K562 (cell line): ENCODE measurements around the gene MCCC1. TPM values are rescaled to one million over a fixed set of nuclear protein-coding genes. Genes with fewer than 3 reads are reported as not detected.

Experiments used
- ATAC-seq: fragments of 200-7000 bp; cut with Tn5 transposase; 3 replicates; pipeline ENCODE4 v1.9.1; 2020; ENCODE audit warnings: moderate library complexity
- BruUV-seq: library from RNA; stranded (reverse); fragments of 400-500 nt; replicated peaks from 2 replicates; lab custom pipeline; 2021; lab: Mats Ljungman, UMichigan
- CTCF ChIA-PET: fragments of 300-600 bp; formaldehyde crosslinking; extraction: SDS; loops from one replicate; lab custom pipeline; 2021; ENCODE audit warnings: low intra/inter-chr PET ratio; lab: Yijun Ruan, JAX
- POLR2A ChIA-PET: fragments of 300-600, 350-650 bp; sonication (Branson Sonifier 250); formaldehyde crosslinking; extraction: SDS; loops from one replicate; lab custom pipeline; 2021; ENCODE audit warnings: antibody characterized with exemption, inconsistent platforms; lab: Yijun Ruan, JAX
- DNase-seq, 4 experiments: peaks; one replicate each; pipeline versions ENCODE4 v3.0.0 to v3.0.0-alpha.2; 2011 to 2018; ENCODE audit warnings: low spot score in 3 of 4, mixed read lengths in 3 of 4; ENCODE audit errors: extremely low read depth in 1 of 4
- FAIRE-seq: peaks from 2 replicates; lab custom pipeline; 2011; peaks lifted over from hg19 to GRCh38; lab: Jason Lieb, UNC
- H2AFZ ChIP-seq: 2 replicates; pipeline ENCODE4 v1.6.0; 2011; ENCODE audit warnings: low read depth, low read length, control low read depth, inconsistent platforms
- H3K27ac ChIP-seq: fragments of 200-600 bp; 3 replicates; pipeline ENCODE4 v1.8.0; 2011; ENCODE audit warnings: low read depth, mild to moderate bottlenecking, control low read depth, inconsistent platforms, low read length, moderate library complexity, mixed read lengths; ENCODE audit errors: extremely low read depth
- H3K27me3 ChIP-seq, 2 experiments: fragments of 300-600 bp in 1 of 2; 2 replicates in 1 of 2; 3 replicates in 1 of 2; pipeline versions ENCODE4 v1.6.0 to v1.8.0; 2011; ENCODE audit warnings: inconsistent platforms in 2 of 2, low read length in 2 of 2, mild to moderate bottlenecking in 1 of 2, mixed read lengths in 1 of 2, moderate library complexity in 1 of 2; ENCODE audit not compliant: control insufficient read depth in 2 of 2, insufficient read depth in 2 of 2
- H3K36me3 ChIP-seq: fragments of 300-600 bp; 3 replicates; pipeline ENCODE4 v1.8.0; 2011; ENCODE audit warnings: mild to moderate bottlenecking, low read length, inconsistent platforms; ENCODE audit not compliant: control insufficient read depth, insufficient read depth
- H3K4me1 ChIP-seq, 2 experiments: fragments of 200-600 bp in 1 of 2; replicated peaks in 1 of 2; 2 replicates in 1 of 2; 3 replicates in 1 of 2; pipeline versions ENCODE4 v1.5.1 to v1.8.0; 2011; ENCODE audit warnings: inconsistent platforms in 2 of 2, low read length in 2 of 2, mild to moderate bottlenecking in 1 of 2, mixed read lengths in 1 of 2, moderate library complexity in 1 of 2; ENCODE audit not compliant: control insufficient read depth in 2 of 2, insufficient read depth in 2 of 2
- H3K4me2 ChIP-seq: 2 replicates; pipeline ENCODE4 v1.6.1; 2011; ENCODE audit warnings: low read length, control low read depth, inconsistent platforms, mixed read lengths; ENCODE audit not compliant: insufficient read depth
- H3K4me3 ChIP-seq: fragments of 200-600 bp; sonication (generic), shearing (Covaris generic); 2 replicates; pipeline ENCODE4 v1.5.1; 2016; ENCODE audit warnings: control low read depth, inconsistent platforms
- H3K79me2 ChIP-seq: fragments of 200-600 bp; 3 replicates; pipeline ENCODE4 v1.8.0; 2011; ENCODE audit warnings: low read length, inconsistent platforms; ENCODE audit not compliant: control insufficient read depth, insufficient read depth
- H3K9ac ChIP-seq, 2 experiments: 2 replicates each; pipeline versions ENCODE4 v1.6.0 to v1.6.1; 2011; ENCODE audit warnings: low read depth in 2 of 2, low read length in 2 of 2, control low read depth in 1 of 2, inconsistent platforms in 1 of 2, mild to moderate bottlenecking in 1 of 2, mixed read lengths in 1 of 2; ENCODE audit not compliant: insufficient read depth in 1 of 2
- H3K9me1 ChIP-seq: one replicate; pipeline ENCODE4 v1.6.0; 2011; ENCODE audit warnings: inconsistent platforms, mild to moderate bottlenecking, low read length, moderate library complexity; ENCODE audit not compliant: control insufficient read depth, insufficient read depth
- H3K9me3 ChIP-seq: replicated peaks from 2 replicates; pipeline ENCODE4 v1.5.1; 2011; ENCODE audit warnings: low read depth, low read length, inconsistent platforms; ENCODE audit not compliant: control insufficient read depth, insufficient read depth
- H4K20me1 ChIP-seq: replicated peaks from 2 replicates; pipeline ENCODE4 v1.6.1; 2011; ENCODE audit warnings: low read length, inconsistent platforms, mixed read lengths; ENCODE audit not compliant: control insufficient read depth, insufficient read depth
- HNRNPH1 ChIP-seq: fragments of 200-400 bp; formaldehyde crosslinking; optimal IDR thresholded peaks from 2 replicates; pipeline ENCODE3; 2017; ENCODE audit warnings: low read depth, mild to moderate bottlenecking, low read length, moderate library complexity
- MAZ ChIP-seq, 2 experiments: fragments of 450-650 bp in 1 of 2; sonication (generic) in 1 of 2; formaldehyde crosslinking; IDR thresholded peaks in 1 of 2; conservative IDR thresholded peaks in 1 of 2; 2 replicates each; pipeline versions ENCODE4 v1.4.0 to v1.5.0; 2020; ENCODE audit warnings: mild to moderate bottlenecking in 1 of 2, missing genetic modification reagents in 1 of 2
- NFE2L1 ChIP-seq: fragments of 450-650 bp; IDR thresholded peaks from 2 replicates; pipeline ENCODE4 v1.6.1; 2016; ENCODE audit warnings: missing genetic modification characterization, low read depth, mild to moderate bottlenecking, missing compliant biosample characterization, moderate library complexity, borderline replicate concordance
- SUPT5H ChIP-seq: fragments of 450-650 bp; IDR thresholded peaks from 2 replicates; pipeline ENCODE4 v1.6.1; 2016
- TBP ChIP-seq: optimal IDR thresholded peaks from 2 replicates; pipeline ENCODE3; 2011; ENCODE audit warnings: low read depth, low read length, improper control_type of control experiment
- ZNF174 ChIP-seq: fragments of 250-450 bp; sonication (Bioruptor Pico); IDR thresholded peaks from 2 replicates; pipeline ENCODE4 v1.4.0; 2020; ENCODE audit warnings: mild to moderate bottlenecking
- WGBS: fragments of 100-300 bp; shearing (Covaris generic); methylation state at CpG from one replicate; pipeline ENCODE4 v1.1.6; 2016; ENCODE audit warnings: low coverage, mixed read lengths; ENCODE audit not compliant: insufficient coverage; ENCODE audit errors: missing lambda C conversion rate; 5-methylcytosine and 5-hydroxymethylcytosine counted together
- in situ Hi-C: fragments of 300-500 bp; cut with MboI; formaldehyde crosslinking; loops from 4 replicates; pipeline ENCODE4 v1.15.0; 2018; ENCODE audit warnings: inconsistent platforms, mixed read lengths
- intact Hi-C: fragments of 100-400 bp; cut with micrococcal nuclease; formaldehyde crosslinking; loops from 2 replicates; pipeline ENCODE4 v1.14.2; 2022
- polyA plus RNA-seq, 8 experiments: library from polyadenylated mRNA; depleted of rRNA in 4 of 8; stranded (reverse) in 5 of 8; unstranded in 3 of 8; fragments of >200 nt; fragmentation: Nextera tagmentation in 2 of 8; fragmentation: Illumina TruSeq in 1 of 8; extraction: Ambion mirVana in 2 of 8; extraction: Trizol in 1 of 8; gene quantifications; 2 replicates each; pipeline versions ENCODE4 v1.2.1 to v1.2.3, GENCODE V29; 2011 to 2014; ENCODE audit warnings: inconsistent platforms in 1 of 8, missing spikeins in 1 of 8
- total RNA-seq, 7 experiments: library from RNA; depleted of rRNA in 6 of 7; stranded (reverse); fragments of >200 nt in 6 of 7; fragmentation: Illumina TruSeq in 2 of 7; extraction: Trizol in 2 of 7; gene quantifications; 2 replicates each; pipeline versions ENCODE4 v1.2.1 to v1.2.3, GENCODE V29; 2011 to 2021; ENCODE audit warnings: low replicate concordance in 1 of 7

The MCCC1 gene
- total and polyA plus RNA-seq, 9 of the 15 experiments (the other 6 are each of a cell fraction or from before 2014, with no cell fraction given) = 13.7 to 26.9 (median 23.0) TPM

DNA sequence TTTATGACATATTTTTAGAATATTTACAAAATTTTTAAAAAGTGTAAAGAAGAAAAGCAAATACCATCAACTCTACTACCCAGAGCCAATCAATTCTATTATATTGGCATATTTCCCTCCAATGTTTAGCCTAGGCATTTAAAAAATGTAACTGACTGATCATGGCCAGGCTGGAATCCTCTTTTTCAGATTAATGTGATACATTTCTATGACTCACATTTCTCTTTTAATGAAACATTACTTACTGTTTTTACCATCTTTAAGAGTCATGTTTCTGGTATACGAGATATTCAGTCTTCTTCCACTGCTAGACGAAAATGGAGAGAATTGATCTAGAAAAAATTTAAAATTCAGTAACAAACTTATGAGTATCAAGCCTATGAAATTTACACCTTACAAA, 65.5 kb downstream of the MCCC1 start:
- in situ Hi-C loops (no loop called here), intact Hi-C loops (no loop called here)
- H3K9ac ChIP-seq = no peak overlapping the region
- no peaks in the 10 kb centered on the region for H3K4me1 ChIP-seq
- H3K4me3 ChIP-seq = no peak overlapping the region
- no peaks in the 10 kb centered on the region for H3K9me1 ChIP-seq
- H3K27ac ChIP-seq = no peak overlapping the region
- H4K20me1 ChIP-seq = no peaks in the 10 kb centered on the region
- whole genome bisulfite sequencing = 73% methylated on average over 2 of the region's 2 CpGs
- TF ChIP-seq NFE2L1 (tag) = no peak
- TF ChIP-seq HNRNPH1 = no peak
- no peak for TF ChIP-seq ZNF174
- no peak for TF ChIP-seq TBP
- TF ChIP-seq SUPT5H = no peak
- TF ChIP-seq MAZ (CRISPR knock-in tag; conservative IDR thresholded peaks at IDR 0.05 in 1 of 2, IDR thresholded peaks at IDR 0.05 in 1 of 2) = no peak
- no peaks in the 10 kb centered on the region for H3K9me3 ChIP-seq
- peaks cover 41% of the 10 kb centered on the region; the same call in 2 of the 3 replicates for H3K36me3 ChIP-seq
- no peaks in the 10 kb centered on the region for H3K27me3 ChIP-seq
- ChIA-PET POLR2A (interaction anchor here (0.6 kb wide), 1 partner anchor 62 kb away, joined by 3 read pairs; no protein-coding TSS in a partner anchor), CTCF (no interaction called here)
- no peak overlapping the region for H3K4me2 ChIP-seq
- DNase-seq = no peak
- BruUV-seq = no TSS peak
- no peak for FAIRE-seq
- H3K79me2 ChIP-seq = no peaks in the 10 kb centered on the region
- ATAC-seq = no peak
- H2AFZ ChIP-seq = no peak overlapping the region
